ENCODE results near the gene RFC4.
A peak's percentile ranks its signal among the peaks of the same experiment; 100 is the strongest.

Gene RFC4

DNA sequence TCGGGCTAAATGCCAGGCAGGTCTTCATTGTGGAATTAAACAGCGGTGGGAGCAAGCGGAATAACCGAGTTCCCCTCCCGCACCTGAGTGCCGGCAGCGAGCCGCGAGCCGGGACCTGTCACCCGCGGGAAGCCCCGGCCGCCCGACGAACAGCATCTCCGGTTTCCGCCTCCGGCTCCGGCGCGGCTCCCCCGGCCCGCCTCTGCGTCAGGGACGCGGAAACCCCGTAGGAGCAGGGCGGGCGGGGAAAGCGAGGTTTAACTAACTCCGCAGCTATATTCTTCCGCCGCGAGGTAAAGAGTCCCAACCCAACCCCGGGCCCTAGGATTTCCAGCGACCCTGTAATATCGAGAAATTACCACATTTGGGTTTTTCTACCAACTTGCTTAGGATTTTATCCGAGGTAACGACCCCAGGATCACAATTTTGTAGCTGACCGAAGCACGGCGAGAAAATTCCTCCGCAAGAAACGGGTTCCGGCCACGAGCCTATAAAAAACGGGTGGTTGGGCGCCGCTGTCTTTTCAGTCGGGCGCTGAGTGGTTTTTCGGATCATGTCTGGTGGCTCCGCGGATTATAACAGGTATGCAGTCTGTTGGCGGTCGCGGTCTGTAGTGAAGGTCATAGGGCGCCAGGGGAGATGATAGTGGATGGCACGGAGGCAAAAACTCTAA, 23.1 kb downstream of the RFC4 start, which contains the start of gene EIF4A2 (continued):
- TF ChIP-seq ATF2 (tag by site-specific recombination; IDR thresholded peaks at IDR 0.05; ENCODE audit: low read depth) = no peak
- no peak for TF ChIP-seq ZNF670 (tag by site-specific recombination; IDR thresholded peaks at IDR 0.05; ENCODE audit: low read depth)
- 0 out of 2 replicates have a peak, but pooled peaks have one; percentile 12 for TF ChIP-seq ZNF223 (tag by site-specific recombination; IDR thresholded peaks at IDR 0.05)
- TF ChIP-seq KLF8 (tag by site-specific recombination; IDR thresholded peaks at IDR 0.05) = peak; percentile 88
- TF ChIP-seq ZFHX2 (tag by site-specific recombination; conservative IDR thresholded peaks at IDR 0.05) = peak; percentile 84
- TF ChIP-seq ZNF623 (tag by site-specific recombination; IDR thresholded peaks at IDR 0.05) = peak; percentile 21; the same call in 1 of the 2 replicates
- peak; percentile 60 for TF ChIP-seq ZNF146 (tag by site-specific recombination; IDR thresholded peaks at IDR 0.05)
- TF ChIP-seq ZNF248 (tag by site-specific recombination; IDR thresholded peaks at IDR 0.05) = no peak
- TF ChIP-seq, protein P1, sequence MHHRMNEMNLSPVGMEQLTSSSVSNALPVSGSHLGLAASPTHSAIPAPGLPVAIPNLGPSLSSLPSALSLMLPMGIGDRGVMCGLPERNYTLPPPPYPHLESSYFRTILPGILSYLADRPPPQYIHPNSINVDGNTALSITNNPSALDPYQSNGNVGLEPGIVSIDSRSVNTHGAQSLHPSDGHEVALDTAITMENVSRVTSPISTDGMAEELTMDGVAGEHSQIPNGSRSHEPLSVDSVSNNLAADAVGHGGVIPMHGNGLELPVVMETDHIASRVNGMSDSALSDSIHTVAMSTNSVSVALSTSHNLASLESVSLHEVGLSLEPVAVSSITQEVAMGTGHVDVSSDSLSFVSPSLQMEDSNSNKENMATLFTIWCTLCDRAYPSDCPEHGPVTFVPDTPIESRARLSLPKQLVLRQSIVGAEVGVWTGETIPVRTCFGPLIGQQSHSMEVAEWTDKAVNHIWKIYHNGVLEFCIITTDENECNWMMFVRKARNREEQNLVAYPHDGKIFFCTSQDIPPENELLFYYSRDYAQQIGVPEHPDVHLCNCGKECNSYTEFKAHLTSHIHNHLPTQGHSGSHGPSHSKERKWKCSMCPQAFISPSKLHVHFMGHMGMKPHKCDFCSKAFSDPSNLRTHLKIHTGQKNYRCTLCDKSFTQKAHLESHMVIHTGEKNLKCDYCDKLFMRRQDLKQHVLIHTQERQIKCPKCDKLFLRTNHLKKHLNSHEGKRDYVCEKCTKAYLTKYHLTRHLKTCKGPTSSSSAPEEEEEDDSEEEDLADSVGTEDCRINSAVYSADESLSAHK (tag by site-specific recombination; IDR thresholded peaks at IDR 0.05) = peak; percentile 49; the same call in 1 of the 2 replicates
- TF ChIP-seq ZNF324 (tag by site-specific recombination; IDR thresholded peaks at IDR 0.05) = peak; percentile 84; the same call in 1 of the 2 replicates
- peak; percentile 75 for TF ChIP-seq GLIS1 (tag by site-specific recombination; IDR thresholded peaks at IDR 0.05)
- TF ChIP-seq GLI2 (tag by site-specific recombination; IDR thresholded peaks at IDR 0.05; ENCODE audit: borderline replicate concordance, low read depth) = no peak
- no peak for TF ChIP-seq ZNF311 (tag by site-specific recombination; IDR thresholded peaks at IDR 0.05; ENCODE audit: borderline replicate concordance)
- TF ChIP-seq ZNF23 (tag by site-specific recombination; IDR thresholded peaks at IDR 0.05; ENCODE audit: borderline replicate concordance) = no peak
- TF ChIP-seq ZNF391 (tag by site-specific recombination; IDR thresholded peaks at IDR 0.05; ENCODE audit: borderline replicate concordance, low read depth) = peak; percentile 14; the same call in 1 of the 2 replicates
- peak; percentile 20; the same call in 1 of the 2 replicates for TF ChIP-seq ZNF596 (tag by site-specific recombination; IDR thresholded peaks at IDR 0.05)
- no peak for TF ChIP-seq ZSCAN4 (tag by site-specific recombination; IDR thresholded peaks at IDR 0.05)
- TF ChIP-seq ZBTB6 (tag by site-specific recombination; IDR thresholded peaks at IDR 0.05) = peak; percentile 59; the same call in 1 of the 2 replicates
- TF ChIP-seq ZNF274 (IDR thresholded peaks at IDR 0.05; ENCODE audit: low read length) = no peak
- TF ChIP-seq ZNF274 (tag by site-specific recombination; IDR thresholded peaks at IDR 0.05; ENCODE audit: borderline replicate concordance) = no peak
- no peak for TF ChIP-seq ZNF548 (tag by site-specific recombination; IDR thresholded peaks at IDR 0.05)
- peak; percentile 86 for TF ChIP-seq SP3 (tag by site-specific recombination; IDR thresholded peaks at IDR 0.05)
- peak; percentile 62; the same call in 1 of the 2 replicates for TF ChIP-seq YY1 (tag by site-specific recombination; IDR thresholded peaks at IDR 0.05)
- TF ChIP-seq ZBTB26 (tag by site-specific recombination; optimal IDR thresholded peaks at IDR 0.05) = peak; percentile 69
- TF ChIP-seq PATZ1 (tag by site-specific recombination; IDR thresholded peaks at IDR 0.05) = peak; percentile 82
- no peak for TF ChIP-seq ZNF510 (tag by site-specific recombination; IDR thresholded peaks at IDR 0.05; ENCODE audit: insufficient replicate concordance)
- no peak for TF ChIP-seq ZNF366 (tag by site-specific recombination; conservative IDR thresholded peaks at IDR 0.05)
- TF ChIP-seq ZNF2 (tag by site-specific recombination; IDR thresholded peaks at IDR 0.05) = peak; percentile 70; the same call in 1 of the 2 replicates
- TF ChIP-seq ZNF362 (tag by site-specific recombination; IDR thresholded peaks at IDR 0.05) = 0 out of 2 replicates have a peak, but pooled peaks have one; percentile 8

Data from HEK293 (cell line).